Nephron progenitor cell (in vitro differentiated cells): ENCODE results near the gene EXOC7.

Experiments
- DNase-seq: peaks from one replicate; pipeline ENCODE4 v3.0.0; 2021
- H3K27ac Mint-ChIP-seq: 2 replicates; pipeline ENCODE4 v1.8.0; 2021; ENCODE audit warnings: mild to moderate bottlenecking, moderate library complexity, mixed read lengths
- H3K27me3 Mint-ChIP-seq: 2 replicates; pipeline ENCODE4 v1.8.0; 2021; ENCODE audit warnings: mild to moderate bottlenecking, low read depth, mixed read lengths; ENCODE audit not compliant: poor library complexity
- H3K36me3 Mint-ChIP-seq: 2 replicates; pipeline ENCODE4 v1.8.0; 2021; ENCODE audit warnings: low read depth, mixed read lengths
- H3K4me1 Mint-ChIP-seq: 2 replicates; pipeline ENCODE4 v1.8.0; 2021; ENCODE audit warnings: mixed read lengths
- H3K4me3 Mint-ChIP-seq: 2 replicates; pipeline ENCODE4 v1.8.0; 2021; ENCODE audit warnings: mild to moderate bottlenecking, moderate library complexity, mixed read lengths
- H3K9me3 Mint-ChIP-seq: 2 replicates; pipeline ENCODE4 v1.8.0; 2021; ENCODE audit warnings: mild to moderate bottlenecking, moderate library complexity, mixed read lengths
- TF ChIP-seq, protein P1 (sequence below): fragments of 200-600 bp; sonication (generic); IDR thresholded peaks from 2 replicates; pipeline ENCODE4 v1.5.0; 2021; ENCODE audit warnings: antibody characterized with exemption

Gene EXOC7

DNA sequence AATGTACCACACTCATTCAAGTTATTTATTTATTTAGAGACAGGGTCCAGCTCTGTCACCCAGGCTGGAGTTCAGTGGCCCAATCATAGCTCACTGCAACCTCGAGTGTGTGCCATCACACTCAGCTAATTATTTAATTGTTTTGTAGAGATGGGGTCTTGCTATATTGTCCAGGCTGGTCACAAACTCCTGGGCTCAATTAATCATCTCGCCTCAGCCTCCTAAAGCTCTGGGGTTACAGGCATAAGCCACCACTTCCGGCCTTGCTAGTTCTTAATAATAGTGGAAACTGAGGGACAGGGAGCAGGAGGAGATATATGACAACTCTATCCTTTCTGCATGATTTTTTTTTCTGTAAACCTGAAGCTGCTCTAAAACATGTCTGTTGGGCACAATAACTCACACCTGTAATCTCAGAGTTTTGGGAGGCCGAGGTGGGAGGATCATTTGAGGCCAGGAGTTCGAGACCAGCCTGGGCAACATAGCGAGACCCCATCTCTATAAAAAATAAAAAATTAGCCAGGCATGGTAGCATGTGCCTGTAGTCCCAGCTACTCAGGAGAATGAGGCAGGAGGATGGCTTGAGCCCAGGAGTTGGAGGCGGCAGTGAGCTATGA, 11.7 kb upstream of the EXOC7 start:
- Mint-ChIP-seq H3K4me3 (no peak overlapping the region), H3K9me3 (peaks cover 7% of the 10 kb centered on the region), H3K4me1 (peaks cover 12% of the 10 kb centered on the region), H3K27ac (no peak overlapping the region), H3K27me3 (peaks cover 11% of the 10 kb centered on the region), H3K36me3 (no peaks in the 10 kb centered on the region)
- TF ChIP-seq, protein P1, sequence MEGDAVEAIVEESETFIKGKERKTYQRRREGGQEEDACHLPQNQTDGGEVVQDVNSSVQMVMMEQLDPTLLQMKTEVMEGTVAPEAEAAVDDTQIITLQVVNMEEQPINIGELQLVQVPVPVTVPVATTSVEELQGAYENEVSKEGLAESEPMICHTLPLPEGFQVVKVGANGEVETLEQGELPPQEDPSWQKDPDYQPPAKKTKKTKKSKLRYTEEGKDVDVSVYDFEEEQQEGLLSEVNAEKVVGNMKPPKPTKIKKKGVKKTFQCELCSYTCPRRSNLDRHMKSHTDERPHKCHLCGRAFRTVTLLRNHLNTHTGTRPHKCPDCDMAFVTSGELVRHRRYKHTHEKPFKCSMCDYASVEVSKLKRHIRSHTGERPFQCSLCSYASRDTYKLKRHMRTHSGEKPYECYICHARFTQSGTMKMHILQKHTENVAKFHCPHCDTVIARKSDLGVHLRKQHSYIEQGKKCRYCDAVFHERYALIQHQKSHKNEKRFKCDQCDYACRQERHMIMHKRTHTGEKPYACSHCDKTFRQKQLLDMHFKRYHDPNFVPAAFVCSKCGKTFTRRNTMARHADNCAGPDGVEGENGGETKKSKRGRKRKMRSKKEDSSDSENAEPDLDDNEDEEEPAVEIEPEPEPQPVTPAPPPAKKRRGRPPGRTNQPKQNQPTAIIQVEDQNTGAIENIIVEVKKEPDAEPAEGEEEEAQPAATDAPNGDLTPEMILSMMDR, result no peak
- no peak for DNase-seq

DNA sequence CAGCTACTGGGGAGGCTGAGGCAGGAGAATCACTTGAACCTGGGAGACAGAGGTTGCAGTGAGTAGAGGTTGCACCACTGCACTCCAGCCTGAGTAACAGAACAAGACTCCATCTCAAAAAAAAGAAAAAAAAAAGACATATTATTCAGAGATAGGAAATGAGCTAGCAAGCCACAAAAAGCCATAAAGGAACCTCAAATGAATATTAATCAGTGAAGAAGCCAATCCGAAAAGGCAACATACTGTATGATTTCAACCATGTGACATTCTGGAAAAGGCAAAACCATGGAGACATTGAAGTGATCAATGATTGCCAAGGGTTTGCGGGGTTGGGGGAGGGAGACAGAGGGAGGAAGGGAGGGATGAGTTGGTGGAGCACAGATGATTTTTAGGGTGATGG, 8.4 kb upstream of the EXOC7 start:
- TF ChIP-seq, protein P1, result no peak
- Mint-ChIP-seq H3K27ac (no peak overlapping the region), H3K27me3 (peaks cover 1% of the 10 kb centered on the region), H3K4me1 (no peaks in the 10 kb centered on the region), H3K4me3 (no peak overlapping the region), H3K9me3 (peaks cover 7% of the 10 kb centered on the region), H3K36me3 (no peaks in the 10 kb centered on the region)
- no peak for DNase-seq

- no peaks in the 10 kb centered on the region for H3K36me3 Mint-ChIP-seq
- H3K27ac Mint-ChIP-seq, result no peak overlapping the region
- TF ChIP-seq, protein P1, result no peak
- no peak for DNase-seq
- H3K4me1 Mint-ChIP-seq, result peaks cover 12% of the 10 kb centered on the region
- no peaks in the 10 kb centered on the region for H3K9me3 Mint-ChIP-seq
- H3K27me3 Mint-ChIP-seq, result peaks cover 3% of the 10 kb centered on the region
- H3K4me3 Mint-ChIP-seq, result no peak overlapping the region
These were observed 3.9 kb upstream of the EXOC7 start for GRCh38 chr17:76107509-76107908.

GRCh38 chr17:76106703-76107102, 3.1 kb upstream of the EXOC7 start:
- Mint-ChIP-seq H3K27me3 (peaks cover 3% of the 10 kb centered on the region), H3K4me1 (peaks cover 12% of the 10 kb centered on the region), H3K36me3 (peaks cover 5% of the 10 kb centered on the region), H3K27ac (no peak overlapping the region), H3K9me3 (no peaks in the 10 kb centered on the region), H3K4me3 (no peak overlapping the region)
- TF ChIP-seq, protein P1, result no peak
- no peak for DNase-seq

GRCh38 chr17:76104896-76105231, 1.3 kb upstream of the EXOC7 start:
- H3K4me1 Mint-ChIP-seq, result peaks cover 12% of the 10 kb centered on the region
- DNase-seq, result no peak
- H3K36me3 Mint-ChIP-seq, result peaks cover 18% of the 10 kb centered on the region
- no peak overlapping the region for H3K4me3 Mint-ChIP-seq
- peaks cover 3% of the 10 kb centered on the region for H3K27me3 Mint-ChIP-seq
- H3K9me3 Mint-ChIP-seq, result no peaks in the 10 kb centered on the region
- TF ChIP-seq, protein P1, result no peak
- H3K27ac Mint-ChIP-seq, result no peak overlapping the region

GRCh38 chr17:76104140-76104895, 731 bp upstream of the EXOC7 start:
- Mint-ChIP-seq H3K4me3 (peak overlapping the region; percentile 92), H3K4me1 (peaks cover 12% of the 10 kb centered on the region), H3K36me3 (peaks cover 23% of the 10 kb centered on the region), H3K9me3 (no peaks in the 10 kb centered on the region), H3K27me3 (peaks cover 3% of the 10 kb centered on the region), H3K27ac (no peak overlapping the region)
- no peak for DNase-seq
- TF ChIP-seq, protein P1, result no peak
